Activated CD8-positive, alpha-beta memory T cell treated with anti-CD3 and anti-CD28 coated beads, Interleukin-2, amount 50 U/mL, for 4 hours (primary cell): Measurements from ENCODE around the gene BCAR3.

Experiments
- DNase-seq: peaks from one replicate; pipeline ENCODE4 v3.0.0-alpha.2; 2020

BCAR3 gene

GRCh38 chr1:93614541-93614940 is 67.1 kb downstream of the BCAR3 start:
- DNase-seq = no peak

- no peak for DNase-seq
Observed at GRCh38 chr1:93613898-93614297, 67.7 kb downstream of the BCAR3 start.

DNA sequence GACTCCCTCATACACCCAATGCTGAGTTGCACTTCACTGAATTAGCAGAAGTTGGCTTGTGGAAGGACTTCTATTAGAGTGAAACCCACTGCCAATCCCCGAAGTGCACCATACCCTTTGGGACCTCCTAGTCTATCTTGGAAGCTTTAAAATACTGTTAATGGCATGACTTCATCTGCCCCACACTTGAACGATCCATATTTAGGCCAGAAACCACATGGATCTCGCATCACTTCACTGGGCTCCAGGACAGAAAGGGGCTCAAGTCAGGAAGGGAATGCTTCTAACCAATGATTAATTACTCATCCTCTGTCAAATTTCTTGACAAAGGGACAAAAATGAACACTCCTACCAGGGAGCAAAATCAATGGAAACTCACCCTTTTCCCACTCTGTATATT is 69.1 kb downstream of the BCAR3 start:
- no peak for DNase-seq

DNA sequence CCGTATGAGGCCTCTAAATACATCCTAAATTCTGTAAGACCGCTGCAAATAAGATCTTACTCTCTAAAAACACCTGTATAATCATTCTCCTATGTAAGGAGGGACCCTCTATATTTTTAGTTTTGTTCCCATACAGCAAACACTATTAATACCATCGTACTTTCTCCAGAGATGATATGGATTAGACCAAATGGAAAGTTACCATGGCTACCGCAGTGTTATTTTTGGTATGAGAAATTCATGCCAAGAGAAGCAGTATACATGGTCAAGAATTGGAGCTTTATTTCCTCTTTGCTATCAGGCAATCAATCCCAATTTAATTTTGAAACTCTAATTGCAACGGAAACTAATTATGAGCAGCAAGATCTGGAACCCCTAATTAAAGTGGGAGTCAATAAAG is 70.0 kb downstream of the BCAR3 start:
- DNase-seq = no peak

- DNase-seq = no peak
Observed at GRCh38 chr1:93609536-93609935, 72.1 kb downstream of the BCAR3 start.

- no peak for DNase-seq
Observed at GRCh38 chr1:93608187-93609109, 73.2 kb downstream of the BCAR3 start.

- no peak for DNase-seq
Observed at GRCh38 chr1:93607814-93608186, 73.8 kb downstream of the BCAR3 start.

DNA sequence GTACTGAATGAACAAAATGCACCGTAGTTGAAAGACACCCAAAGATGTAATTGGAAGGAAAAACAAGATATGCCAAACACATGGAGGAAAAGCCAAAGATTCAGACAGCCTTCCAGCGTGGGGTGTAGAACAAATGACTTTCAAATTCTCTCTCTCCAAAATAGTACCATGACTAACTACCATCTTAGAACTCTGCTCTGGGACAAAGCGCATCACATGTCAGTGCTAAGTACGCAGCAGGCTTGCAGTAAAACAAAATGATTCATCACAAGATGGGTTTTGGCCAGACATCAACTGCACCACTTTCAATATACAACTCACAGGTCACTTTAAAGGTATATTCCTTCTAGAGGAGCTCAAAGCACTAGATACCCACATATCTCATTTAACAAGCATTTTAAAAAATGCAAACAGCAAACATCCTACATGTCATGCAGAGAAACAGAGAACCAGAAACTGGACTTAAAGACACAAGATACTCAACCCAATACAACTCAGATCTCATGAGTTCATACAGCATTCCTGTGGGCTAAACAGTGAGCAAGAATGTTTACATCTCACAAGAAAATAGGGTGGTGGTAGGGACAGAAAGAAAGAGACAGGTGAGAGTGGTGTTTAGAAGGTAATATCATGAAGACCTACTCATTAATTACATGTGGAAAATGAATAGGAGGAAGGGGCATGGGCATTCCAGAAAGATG is 75.7 kb downstream of the BCAR3 start:
- DNase-seq = no peak

DNA sequence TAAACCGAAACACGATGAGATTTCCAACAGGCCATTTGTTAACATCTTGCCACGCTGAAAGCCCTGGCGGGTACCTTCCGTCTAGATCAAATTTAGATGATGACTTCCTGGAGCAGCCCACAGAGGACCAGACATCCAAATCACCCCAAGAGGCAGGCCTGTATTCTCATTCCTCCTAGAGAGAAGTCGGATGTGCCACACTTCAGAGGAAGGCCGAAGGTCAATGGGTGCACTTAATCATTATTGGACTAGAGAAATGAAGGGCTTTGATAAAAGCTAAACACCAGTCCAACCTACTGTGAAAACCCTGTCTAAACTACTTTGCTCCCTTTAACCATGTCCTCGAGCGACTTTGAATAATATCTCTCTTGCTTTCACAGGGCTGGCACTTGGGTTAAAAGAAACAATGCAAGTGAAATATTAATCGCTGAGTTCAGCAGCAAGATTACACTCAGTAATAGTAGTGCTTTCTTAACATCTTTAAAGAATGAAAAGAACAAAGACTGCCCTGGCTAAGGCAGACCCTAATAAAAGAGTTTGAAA is 76.5 kb downstream of the BCAR3 start:
- DNase-seq = no peak

- DNase-seq = no peak
Observed at GRCh38 chr1:93604411-93604810, 77.2 kb downstream of the BCAR3 start.

- no peak for DNase-seq
Observed at GRCh38 chr1:93603601-93604000, 78.0 kb downstream of the BCAR3 start.

GRCh38 chr1:93603106-93603505 is 78.5 kb downstream of the BCAR3 start:
- DNase-seq = no peak

DNA sequence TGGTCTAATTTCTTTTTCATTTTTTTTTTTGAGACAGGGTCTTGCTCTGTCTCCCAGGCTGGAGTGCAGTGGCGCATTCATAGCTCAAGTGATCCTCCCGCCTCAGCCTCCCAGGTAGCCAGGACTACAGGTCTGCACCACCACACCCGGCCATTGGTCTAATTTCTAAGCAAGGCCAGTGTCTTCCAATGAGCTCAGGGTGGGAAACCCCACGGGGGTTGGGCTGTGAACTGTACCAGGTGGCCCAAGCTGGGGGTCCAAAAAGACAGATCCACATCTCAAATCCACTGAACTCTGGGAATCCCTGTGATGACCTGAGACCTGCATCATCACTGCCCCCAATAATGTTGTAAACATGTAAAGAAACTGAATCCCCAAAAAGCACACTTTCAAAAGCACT is 79.5 kb downstream of the BCAR3 start:
- no peak for DNase-seq

DNA sequence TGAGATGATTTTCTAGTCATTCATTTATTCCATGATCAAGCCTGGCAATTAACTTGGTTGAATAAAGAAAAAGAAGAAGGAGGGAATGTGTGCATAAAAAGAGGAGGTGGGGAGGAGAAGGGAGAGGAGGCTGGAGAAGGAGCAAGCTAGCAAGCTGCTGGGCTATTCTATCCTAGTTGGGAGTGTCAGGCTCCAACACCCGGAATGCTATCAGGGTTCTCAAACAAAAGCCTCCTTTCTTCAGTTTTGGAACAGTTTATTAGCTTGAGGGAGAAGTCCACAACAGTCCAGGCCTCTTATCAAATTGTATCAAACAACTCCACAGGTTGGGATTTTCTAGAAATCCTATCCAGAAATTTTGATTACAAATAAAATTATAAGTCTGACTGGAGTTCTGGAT is 80.0 kb downstream of the BCAR3 start:
- DNase-seq = no peak

GRCh38 chr1:93600663-93601062 is 81.0 kb downstream of the BCAR3 start:
- DNase-seq = no peak

DNA sequence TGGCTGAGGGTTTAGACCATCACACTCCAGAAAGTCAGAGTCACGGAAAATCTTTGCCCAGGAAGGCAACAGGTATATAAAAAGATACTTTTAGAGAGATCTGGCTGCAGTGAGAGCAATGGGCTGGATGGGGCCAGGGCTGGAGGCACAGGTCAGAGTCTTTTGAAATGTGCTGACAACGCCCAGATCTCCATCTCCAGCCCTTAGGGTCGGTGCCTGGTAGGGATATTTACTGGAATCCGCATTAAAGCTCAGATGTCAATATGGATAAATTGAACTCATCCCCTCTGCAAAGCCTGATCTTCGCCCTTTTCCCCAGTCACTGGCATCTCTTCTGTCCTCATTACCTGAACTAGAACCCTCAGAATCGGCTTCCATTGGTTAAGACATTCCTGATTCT is 82.2 kb downstream of the BCAR3 start:
- no peak for DNase-seq

- no peak for DNase-seq
Observed at GRCh38 chr1:93598861-93599439, 82.7 kb downstream of the BCAR3 start.

DNA sequence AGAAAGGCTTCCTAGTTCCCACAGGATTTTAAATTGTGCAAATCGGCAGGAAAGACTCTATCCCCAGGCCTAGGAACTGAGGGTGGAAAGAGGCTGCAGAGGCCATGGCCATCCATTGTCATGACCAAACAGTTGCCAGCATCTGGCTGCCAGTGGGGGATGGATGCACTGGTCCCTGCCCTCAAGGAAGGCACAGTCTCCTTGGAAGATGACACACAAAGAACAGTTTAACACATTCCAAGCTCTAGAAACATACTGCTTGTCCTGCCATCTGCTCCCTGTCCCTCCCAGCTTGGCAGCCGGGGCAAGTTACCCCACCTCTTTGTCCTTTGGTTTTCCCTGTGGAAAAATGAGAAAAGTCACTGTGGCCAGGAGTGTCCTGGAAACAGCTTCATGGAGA is 83.2 kb downstream of the BCAR3 start:
- no peak for DNase-seq

DNA sequence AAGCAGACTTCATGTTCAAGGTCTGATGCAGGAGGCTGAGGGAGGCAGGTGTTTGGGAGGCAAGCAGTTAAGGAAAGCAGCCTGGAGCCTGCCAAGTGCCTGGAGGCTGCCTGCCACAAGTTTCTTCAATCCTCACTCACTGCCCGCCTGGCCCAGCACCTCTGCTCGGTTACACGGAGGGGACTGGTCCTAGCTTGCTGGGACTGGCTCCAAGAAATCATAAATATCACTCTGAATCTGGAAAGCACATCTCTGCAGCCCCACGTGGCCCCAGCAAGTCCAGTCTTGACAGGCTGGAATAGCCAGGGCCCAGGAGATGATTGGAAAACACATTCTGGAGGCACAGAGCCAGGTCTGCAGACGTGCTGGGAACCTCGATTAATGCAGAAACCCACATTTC is 83.9 kb downstream of the BCAR3 start:
- DNase-seq = no peak

GRCh38 chr1:93596329-93597089 is 85.1 kb downstream of the BCAR3 start:
- DNase-seq = no peak

GRCh38 chr1:93595743-93596142 is 85.9 kb downstream of the BCAR3 start:
- DNase-seq = no peak

DNA sequence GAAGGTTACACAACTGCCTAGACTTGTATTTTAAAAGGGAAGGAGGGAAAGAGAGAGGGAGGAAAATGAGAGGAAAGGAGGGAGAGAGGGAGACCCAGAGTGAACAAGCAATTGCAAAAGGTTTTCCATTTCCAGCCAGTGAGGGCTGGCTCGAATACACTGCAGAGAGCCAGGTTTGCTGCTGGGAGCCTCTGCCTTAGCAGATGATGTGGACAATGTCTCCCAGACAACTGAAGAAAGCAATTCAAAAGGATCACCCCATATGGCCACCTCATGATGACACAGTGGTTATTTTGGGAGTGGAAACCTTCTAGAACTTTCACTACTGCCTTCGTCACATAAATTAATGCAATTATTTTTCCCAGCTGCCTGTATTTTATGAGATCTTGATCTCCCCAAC is 86.4 kb downstream of the BCAR3 start:
- no peak for DNase-seq

DNA sequence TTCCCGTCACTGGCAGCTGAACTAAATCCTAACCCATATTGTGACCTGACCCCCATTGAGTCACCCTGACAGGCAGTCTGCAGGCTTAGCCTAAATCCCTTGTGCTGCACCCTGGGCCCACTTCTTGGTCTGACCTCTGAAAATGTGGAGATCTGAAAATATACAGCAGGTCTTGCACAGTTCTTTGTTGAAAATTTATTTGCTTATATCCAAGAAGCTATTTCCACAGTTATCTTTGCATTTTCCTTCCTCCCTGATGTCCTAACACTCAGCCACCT is 87.1 kb downstream of the BCAR3 start:
- no peak for DNase-seq
